ENCODE results near the gene YES1.
"Not testable (repeated sequence)": the region's sequence is repeated elsewhere in the genome, so short reads cannot be mapped to it uniquely, and the experiment has no call there.

Gene YES1

GRCh38 chr18:773980-774624, 37.9 kb downstream of the YES1 start:
- no peak for DNase-seq (ENCODE audit: low read depth in 2 of 2)
- H3K4me3 ChIP-seq (replicated peaks in 1 of 2; ENCODE audit: low read depth in 2 of 2, low read length in 2 of 2) = no peak overlapping the region
- TF ChIP-seq, protein P1, sequence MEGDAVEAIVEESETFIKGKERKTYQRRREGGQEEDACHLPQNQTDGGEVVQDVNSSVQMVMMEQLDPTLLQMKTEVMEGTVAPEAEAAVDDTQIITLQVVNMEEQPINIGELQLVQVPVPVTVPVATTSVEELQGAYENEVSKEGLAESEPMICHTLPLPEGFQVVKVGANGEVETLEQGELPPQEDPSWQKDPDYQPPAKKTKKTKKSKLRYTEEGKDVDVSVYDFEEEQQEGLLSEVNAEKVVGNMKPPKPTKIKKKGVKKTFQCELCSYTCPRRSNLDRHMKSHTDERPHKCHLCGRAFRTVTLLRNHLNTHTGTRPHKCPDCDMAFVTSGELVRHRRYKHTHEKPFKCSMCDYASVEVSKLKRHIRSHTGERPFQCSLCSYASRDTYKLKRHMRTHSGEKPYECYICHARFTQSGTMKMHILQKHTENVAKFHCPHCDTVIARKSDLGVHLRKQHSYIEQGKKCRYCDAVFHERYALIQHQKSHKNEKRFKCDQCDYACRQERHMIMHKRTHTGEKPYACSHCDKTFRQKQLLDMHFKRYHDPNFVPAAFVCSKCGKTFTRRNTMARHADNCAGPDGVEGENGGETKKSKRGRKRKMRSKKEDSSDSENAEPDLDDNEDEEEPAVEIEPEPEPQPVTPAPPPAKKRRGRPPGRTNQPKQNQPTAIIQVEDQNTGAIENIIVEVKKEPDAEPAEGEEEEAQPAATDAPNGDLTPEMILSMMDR (IDR thresholded peaks at IDR 0.05; ENCODE audit: low read depth, low read length) = no peak

- DNase-seq (ENCODE audit: low read depth in 2 of 2) = no peak
- TF ChIP-seq, protein P1 (IDR thresholded peaks at IDR 0.05; ENCODE audit: low read depth, low read length) = no peak
- no peak overlapping the region for H3K4me3 ChIP-seq (replicated peaks in 1 of 2; ENCODE audit: low read depth in 2 of 2, low read length in 2 of 2)
These were observed 41.5 kb downstream of the YES1 start for GRCh38 chr18:770583-770961.

GRCh38 chr18:767961-768360, 44.1 kb downstream of the YES1 start:
- TF ChIP-seq, protein P1 (IDR thresholded peaks at IDR 0.05; ENCODE audit: low read depth, low read length) = no peak
- no peak overlapping the region for H3K4me3 ChIP-seq (replicated peaks in 1 of 2; ENCODE audit: low read depth in 2 of 2, low read length in 2 of 2)
- DNase-seq (ENCODE audit: low read depth in 2 of 2) = no peak

- no peak for DNase-seq (ENCODE audit: low read depth in 2 of 2)
- H3K4me3 ChIP-seq (replicated peaks in 1 of 2; ENCODE audit: low read depth in 2 of 2, low read length in 2 of 2) = no peak overlapping the region
- TF ChIP-seq, protein P1 (IDR thresholded peaks at IDR 0.05; ENCODE audit: low read depth, low read length) = no peak
These were observed 44.8 kb downstream of the YES1 start for GRCh38 chr18:767084-767882.

GRCh38 chr18:766550-766860, 45.5 kb downstream of the YES1 start:
- DNase-seq (ENCODE audit: low read depth in 2 of 2) = no peak
- H3K4me3 ChIP-seq (replicated peaks in 1 of 2; ENCODE audit: low read depth in 2 of 2, low read length in 2 of 2) = no peak overlapping the region
- TF ChIP-seq, protein P1 (IDR thresholded peaks at IDR 0.05; ENCODE audit: low read depth, low read length) = no peak

GRCh38 chr18:765764-766549, 46.1 kb downstream of the YES1 start:
- no peak overlapping the region for H3K4me3 ChIP-seq (replicated peaks in 1 of 2; ENCODE audit: low read depth in 2 of 2, low read length in 2 of 2)
- DNase-seq (ENCODE audit: low read depth in 2 of 2) = no peak
- TF ChIP-seq, protein P1 (IDR thresholded peaks at IDR 0.05; ENCODE audit: low read depth, low read length) = no peak

DNA sequence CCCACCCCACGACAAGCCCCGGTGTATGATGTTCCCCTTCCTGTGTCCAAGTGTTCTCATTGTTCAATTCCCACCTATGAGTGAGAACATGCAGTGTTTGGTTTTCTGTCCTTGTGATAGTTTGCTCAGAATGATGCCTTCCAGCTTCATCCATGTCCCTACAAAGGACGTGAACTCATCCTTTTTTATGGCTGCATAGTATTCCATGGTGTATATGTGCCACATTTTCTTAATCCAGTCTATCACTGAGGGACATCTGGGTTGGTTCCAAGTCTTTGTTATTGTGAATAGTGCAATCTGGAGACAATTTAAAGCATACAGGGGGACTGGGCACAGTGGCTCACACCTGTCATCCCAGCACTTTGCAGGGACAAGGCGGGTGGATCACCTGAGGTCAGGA, 52.2 kb downstream of the YES1 start:
- H3K4me3 ChIP-seq (replicated peaks in 1 of 2; ENCODE audit: low read depth in 2 of 2, low read length in 2 of 2); DNase-seq (ENCODE audit: low read depth in 2 of 2): not testable (repeated sequence)

Measured in cardiac fibroblast (primary cell).